ENCODE measurements around the gene TMCC3.

DNA sequence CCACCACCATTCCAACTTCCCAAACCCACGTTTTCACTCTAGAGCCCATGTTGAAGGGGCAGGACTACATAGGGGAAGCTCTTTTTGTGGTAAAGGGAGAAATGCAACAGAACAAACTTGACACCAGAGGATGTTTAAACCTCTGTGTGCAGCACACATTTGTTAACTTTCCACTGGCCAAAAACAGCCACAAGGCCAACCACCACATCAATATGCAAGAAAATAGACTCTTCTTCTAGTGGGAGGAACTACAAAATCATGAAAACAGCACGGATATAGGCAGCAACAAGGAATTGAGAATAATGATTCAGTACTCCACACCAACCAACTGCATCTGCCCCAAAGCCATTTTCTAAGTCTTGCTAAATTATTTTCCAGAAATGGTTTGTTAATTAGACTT is 124.4 kb downstream of the TMCC3 start:
- TF ChIP-seq, protein P1, sequence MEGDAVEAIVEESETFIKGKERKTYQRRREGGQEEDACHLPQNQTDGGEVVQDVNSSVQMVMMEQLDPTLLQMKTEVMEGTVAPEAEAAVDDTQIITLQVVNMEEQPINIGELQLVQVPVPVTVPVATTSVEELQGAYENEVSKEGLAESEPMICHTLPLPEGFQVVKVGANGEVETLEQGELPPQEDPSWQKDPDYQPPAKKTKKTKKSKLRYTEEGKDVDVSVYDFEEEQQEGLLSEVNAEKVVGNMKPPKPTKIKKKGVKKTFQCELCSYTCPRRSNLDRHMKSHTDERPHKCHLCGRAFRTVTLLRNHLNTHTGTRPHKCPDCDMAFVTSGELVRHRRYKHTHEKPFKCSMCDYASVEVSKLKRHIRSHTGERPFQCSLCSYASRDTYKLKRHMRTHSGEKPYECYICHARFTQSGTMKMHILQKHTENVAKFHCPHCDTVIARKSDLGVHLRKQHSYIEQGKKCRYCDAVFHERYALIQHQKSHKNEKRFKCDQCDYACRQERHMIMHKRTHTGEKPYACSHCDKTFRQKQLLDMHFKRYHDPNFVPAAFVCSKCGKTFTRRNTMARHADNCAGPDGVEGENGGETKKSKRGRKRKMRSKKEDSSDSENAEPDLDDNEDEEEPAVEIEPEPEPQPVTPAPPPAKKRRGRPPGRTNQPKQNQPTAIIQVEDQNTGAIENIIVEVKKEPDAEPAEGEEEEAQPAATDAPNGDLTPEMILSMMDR (IDR thresholded peaks at IDR 0.05) = no peak
- no peak for TF ChIP-seq POLR2A (IDR thresholded peaks at IDR 0.05)
